ENCODE measurements around the gene CD99.

Gene CD99, protein sequence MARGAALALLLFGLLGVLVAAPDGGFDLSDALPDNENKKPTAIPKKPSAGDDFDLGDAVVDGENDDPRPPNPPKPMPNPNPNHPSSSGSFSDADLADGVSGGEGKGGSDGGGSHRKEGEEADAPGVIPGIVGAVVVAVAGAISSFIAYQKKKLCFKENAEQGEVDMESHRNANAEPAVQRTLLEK

DNA sequence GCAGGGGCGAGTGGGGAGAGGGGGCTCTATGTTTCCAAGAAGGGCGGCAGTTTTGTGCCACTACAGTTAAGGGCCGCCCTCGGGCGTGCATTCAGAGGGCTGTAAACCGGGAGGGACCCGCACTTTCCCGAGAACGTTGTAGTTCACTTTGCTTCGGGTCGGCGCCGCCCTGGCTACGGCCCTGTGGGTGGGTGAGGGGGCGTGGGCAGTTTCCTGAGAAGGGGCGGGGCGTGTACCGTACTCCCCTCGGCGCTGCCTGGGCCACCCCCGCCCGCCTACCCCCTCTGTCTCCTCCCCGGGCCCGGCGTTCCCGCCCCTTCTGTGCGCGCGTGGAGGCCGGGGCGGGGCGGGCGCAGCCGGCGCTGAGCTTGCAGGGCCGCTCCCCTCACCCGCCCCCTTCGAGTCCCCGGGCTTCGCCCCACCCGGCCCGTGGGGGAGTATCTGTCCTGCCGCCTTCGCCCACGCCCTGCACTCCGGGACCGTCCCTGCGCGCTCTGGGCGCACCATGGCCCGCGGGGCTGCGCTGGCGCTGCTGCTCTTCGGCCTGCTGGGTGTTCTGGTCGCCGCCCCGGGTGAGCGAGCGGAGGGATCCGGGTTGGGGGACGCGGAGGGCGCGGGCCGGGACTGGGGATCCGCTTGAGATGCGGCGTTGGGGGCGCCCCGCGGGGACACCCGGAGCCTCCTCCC is at the start of gene CD99:
TSS of gene CD99 (plus strand) at position 440 of the 687 bp plus-strand sequence. CDS start at position 506, 66 bp downstream.
- DNase-seq (ENCODE audit: low read depth), result peak; percentile 78

DNA sequence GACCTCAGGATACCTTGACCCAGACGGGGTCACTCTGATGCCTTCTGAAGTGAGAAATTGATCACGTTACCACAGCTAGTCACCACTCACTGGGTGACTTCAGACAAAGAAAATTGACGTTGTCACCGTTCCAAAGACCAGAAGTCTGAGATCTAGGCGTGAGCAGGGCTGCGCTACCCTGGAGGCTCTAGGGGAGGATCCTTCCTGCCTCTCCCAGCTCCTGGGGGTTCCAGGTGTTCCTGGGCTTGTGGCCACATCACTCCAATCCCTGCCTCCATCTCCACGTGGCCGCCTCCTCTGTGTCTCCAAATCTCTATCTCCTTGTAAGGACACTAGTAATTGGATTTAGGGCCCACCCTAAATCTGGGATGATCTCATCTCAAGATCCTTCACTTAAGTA is 48.9 kb upstream of the CD99 start:
- no peak for DNase-seq (ENCODE audit: low read depth)

DNA sequence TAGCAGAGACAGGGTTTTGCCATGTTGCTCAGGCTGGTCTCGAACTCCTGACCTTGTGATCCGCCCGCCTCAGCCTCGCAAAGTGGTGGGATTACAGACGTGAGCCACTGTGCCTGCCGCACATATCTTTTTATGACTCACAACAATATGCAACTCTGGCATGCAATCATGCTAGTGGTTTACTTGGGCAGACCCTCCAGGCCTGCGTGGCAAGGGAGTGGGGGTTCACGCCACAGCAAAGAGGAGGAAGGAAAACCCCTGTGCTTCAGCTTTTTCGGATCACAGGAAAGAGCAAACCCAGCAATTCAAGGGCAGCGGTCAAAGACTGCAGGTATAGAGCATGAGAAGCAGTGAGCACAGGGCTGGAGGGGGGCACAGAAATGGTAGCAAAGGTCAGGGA is 48.3 kb upstream of the CD99 start:
- DNase-seq (ENCODE audit: low read depth), result no peak

DNA sequence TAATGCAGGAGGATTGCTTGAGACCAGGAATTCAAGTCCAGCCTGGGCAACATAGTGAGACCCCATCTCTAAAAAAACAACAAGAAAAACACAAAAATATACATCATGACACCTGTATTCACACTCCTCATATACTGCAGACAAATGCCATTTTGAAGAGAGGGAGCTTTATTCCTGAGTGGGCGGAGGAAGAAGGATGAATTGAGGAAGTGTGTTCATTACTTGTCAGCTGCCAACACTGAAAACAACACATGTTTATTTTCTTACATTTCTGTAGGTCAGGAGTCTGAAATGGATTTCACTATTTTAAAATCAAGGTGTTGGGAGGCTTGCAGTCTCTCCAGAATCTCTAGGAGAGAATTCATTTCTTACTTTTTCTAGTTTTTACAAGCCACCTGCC is 47.2 kb upstream of the CD99 start:
- DNase-seq (ENCODE audit: low read depth), result no peak

DNA sequence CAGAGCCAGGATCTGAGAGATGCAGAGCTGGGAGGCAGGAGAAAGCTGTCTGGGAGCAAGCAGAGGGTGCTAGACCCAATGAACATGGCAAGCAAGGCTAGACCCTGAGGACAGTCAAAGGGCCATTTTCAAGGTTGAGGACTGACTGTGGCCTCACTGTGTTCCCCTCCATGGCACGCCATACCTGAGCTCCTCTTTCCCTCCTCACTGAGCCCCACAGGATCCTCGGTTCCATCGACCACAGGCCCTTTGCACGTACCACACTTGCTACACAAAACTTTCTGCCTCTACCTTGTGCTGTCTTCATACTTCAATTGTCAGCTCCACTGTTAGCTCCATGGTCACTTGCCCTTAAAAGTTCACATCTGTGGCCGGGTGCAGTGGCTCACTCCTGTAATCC is 45.5 kb upstream of the CD99 start:
- no peak for DNase-seq (ENCODE audit: low read depth)

DNA sequence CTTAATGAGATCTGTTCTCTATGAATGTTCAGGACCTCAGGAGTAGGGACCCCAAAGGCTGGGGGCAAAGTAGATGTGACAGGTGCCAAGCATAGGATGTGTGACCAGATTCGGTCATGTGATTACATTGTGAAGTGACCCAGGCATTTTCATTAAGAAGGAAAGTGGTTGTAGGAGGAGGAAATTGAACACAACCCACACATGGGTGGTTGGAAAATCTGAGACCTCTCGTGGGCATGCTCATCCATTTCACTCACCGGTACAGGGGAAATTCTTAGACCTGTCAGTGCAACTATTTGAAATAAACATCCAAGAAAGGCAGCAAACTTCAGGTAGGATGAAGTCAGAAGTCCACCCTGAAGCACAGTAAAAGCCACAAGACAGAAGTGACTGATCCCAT is 43.5 kb upstream of the CD99 start:
- DNase-seq (ENCODE audit: low read depth), result no peak

DNA sequence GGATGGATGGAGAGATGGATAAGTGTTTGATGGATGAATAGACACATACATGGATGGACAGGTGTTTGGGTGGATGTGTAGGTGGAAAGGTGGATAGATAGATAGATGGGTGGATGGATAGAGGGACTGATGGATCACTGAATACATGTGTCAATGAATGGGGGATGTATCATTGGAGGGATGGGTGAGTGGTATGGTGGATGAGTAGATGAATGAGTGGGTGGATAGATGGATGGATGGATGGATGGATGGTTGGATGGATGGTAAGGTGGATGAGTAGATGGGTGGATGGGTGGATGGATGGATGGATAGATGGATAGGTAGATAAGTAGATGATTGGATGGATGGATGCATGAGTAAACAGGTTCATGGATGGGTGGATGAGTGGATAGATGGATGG is 41.1 kb upstream of the CD99 start:
- DNase-seq (ENCODE audit: low read depth), result no peak

DNA sequence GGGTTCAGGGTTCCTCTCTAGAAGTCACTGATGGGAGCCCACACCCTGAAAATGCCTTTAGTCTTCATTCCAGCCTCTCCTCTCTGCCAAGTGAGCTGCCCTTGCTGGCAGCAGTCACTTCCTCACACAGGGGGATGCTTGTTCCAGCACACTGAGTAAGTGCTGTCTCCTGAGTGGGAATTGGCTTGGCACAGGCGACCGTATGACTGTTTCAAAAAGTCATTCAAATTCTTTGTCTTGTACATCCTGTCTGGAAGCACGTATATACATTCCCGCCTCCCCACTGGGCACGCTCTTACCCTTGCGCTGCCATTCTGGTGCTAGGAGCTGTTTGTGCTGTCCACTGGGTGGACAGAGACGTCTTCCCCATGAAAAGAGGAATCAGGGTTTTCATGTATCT is 40.2 kb upstream of the CD99 start:
- no peak for DNase-seq (ENCODE audit: low read depth)

DNA sequence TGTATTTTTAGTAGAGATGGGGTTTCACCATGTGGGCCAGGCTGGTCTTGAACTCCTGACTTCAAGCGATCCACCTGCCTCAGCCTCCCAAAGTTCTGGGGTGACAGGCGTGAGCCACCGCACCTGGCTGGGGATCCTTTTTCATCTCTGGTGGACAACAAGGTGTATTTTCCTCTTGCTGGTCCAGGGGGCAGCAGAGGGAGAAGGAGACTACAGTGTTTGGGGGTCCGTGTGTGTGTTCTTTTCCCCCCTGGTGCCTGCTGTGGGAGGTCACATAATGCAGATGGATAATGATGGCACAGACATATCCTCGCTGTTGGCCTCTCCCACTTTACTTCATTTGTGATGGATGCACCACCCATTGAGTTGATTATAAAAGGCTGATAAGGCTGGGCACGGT is 39.0 kb upstream of the CD99 start:
- DNase-seq (ENCODE audit: low read depth), result no peak

DNA sequence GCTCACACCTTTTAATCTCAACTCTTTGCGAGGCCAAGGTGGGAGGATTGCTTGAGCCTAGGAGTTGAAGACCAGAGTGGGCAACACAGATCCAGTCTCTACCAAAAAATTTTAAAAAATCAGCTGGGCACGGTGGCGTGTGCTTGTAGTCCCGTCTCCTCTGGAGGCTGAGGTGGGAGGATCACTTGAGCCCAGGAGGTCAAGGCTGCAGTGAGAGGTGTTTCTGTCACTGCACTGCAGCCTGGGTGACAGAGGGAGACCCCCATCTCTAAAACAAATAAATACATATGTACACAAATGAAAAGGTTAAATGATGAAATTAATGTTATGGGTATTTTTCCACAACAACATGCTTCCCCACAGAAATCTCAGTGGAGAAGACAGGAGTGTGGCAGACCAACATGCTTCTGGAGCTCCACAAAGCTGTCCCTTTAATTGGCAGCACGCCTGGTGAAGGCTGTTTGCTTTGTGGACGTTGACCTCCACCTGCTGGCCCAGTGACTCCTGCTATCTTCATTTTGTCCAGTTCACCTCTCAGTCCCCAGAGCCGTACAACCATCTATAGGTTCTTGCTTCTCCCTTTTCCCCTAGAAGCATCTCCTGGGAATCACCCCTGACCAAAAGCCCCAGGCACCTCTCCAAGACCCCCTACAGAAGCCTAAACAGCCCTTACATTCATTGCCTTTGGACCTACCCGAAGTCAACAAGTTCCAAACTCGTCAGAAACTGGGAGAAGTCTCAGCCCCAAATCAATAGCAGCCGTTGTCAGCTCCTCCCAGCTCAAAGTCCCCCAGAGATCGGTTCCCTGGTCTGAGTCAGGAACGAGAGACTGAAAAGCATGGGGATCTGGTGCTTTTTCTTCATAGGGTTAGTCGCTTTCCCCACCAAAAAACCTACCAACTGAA is 36.4 kb upstream of the CD99 start:
- no peak for DNase-seq (ENCODE audit: low read depth)

DNA sequence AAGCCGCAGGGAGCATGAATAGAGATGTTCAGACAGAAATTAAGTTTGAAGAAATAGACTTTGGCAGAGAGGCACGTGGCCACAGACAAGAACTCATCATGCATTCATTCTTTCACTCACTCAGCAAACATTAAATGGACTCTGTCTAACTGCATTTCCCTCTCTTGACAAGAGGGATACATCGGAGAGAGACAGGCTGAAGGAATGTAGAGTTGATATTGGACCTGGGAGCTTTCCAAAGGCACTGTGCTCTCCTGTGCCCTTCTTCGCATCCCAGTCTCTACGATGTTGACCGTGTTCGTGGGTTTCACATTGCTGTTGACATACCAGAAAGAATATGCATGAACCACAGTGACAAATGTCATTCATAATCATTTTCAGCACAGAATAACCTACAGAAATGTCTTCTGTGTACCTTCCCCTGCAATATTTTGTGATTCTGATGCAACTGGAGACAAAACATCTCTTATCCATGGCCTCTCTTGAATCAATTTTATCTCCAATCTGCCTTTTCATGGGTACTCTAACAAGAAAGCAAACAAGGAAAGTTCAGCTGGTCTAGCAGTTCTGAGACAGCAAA is 34.7 kb upstream of the CD99 start:
- no peak for DNase-seq (ENCODE audit: low read depth)

DNA sequence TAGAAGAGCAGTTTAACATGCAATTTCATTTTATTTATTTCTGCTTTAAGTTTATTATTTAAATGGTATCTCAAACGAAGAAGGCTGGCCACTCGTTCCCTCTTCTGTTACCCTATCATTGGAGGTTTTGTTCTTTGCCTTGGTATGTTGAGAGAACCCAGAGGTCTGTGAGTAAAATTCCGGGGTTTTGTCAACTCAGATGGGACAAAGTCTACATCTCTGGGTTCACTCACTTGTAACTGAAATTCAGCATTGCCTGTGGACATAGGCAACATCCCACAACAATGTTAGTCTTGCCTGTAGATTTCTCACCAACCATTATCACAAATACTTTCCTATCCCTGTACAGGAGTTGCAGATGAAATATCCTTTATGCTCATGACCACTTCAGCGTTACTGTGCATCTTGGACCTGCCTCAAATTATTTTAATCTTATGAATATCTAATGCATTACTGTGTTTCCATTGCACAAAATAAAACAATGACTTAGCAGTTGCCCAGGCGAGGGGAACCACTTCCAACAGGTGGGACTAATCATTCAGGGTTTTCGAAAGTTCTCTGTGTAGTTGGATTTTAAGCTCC is 33.5 kb upstream of the CD99 start:
- DNase-seq (ENCODE audit: low read depth), result no peak

DNA sequence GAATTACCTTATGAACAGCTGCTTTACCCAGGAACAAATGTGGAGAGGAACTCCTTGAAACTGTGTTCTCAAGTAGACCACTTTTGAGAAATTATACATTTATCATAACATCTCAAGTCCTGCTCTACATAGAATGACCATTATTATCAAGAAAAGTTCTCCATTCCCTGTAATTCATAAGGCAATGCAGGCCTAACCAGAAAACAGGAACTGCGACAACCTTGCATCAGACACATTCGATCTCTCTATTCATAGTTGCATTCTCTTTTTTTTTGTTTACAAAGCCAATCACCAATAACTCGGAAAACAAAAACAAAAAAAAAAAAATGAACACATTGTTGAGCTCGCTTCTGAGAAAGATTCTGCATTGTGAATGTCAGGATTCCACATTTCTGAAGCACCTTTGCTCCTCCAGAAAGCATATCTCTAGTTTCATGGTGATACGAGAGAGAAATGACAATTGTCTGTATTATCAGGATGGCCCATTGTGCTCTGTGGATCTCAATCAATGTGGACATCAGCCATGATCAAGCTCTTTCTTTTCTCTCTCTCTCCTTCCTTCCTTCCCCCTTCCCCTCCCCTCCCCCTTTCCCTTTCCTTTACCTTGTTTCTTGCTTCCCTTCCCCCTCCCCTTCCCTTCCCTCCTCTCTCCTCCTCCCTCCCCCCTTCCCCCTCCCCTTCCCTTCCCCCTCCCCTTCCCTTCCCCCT is 32.4 kb upstream of the CD99 start:
- DNase-seq (ENCODE audit: low read depth), result peak; percentile 35

DNA sequence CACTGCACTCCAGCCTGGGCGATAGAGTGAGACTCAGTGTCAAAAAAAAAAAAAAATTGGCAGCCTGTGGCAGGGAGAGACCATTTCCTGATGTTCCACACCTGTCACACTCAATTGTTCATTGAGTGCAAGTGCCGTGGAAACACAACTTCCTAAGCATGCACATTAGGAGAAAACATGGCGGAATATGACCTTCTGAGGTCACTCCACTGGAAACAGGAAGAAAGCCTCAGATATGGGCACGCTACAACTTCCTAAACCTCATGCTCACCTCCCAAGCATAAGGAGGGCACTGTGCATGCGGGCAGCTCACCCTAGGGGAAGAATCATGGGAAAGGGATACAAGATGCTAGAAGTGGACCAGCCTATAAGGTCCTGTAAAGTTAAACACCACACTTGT is 28.5 kb upstream of the CD99 start:
- no peak for DNase-seq (ENCODE audit: low read depth)

DNA sequence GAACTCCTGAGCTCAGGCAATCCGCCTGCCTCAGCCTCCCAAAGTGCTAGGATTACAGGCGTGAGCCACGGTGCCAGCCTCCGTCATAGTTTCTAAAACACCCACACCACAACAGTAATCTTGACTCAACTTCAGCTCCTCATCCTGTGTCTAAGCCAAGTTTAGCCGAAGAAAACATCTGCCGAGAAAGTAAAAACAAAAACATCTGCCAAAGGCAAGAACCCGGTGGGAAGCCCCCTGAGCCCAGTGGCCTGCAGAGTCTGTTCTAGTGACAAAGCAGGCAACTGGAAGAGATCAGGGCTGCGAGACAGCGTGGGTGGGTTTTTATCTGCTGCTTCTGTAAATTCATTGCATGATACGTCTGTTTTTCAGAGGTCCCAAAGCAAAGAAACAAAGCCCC is 26.6 kb upstream of the CD99 start:
- no peak for DNase-seq (ENCODE audit: low read depth)

DNA sequence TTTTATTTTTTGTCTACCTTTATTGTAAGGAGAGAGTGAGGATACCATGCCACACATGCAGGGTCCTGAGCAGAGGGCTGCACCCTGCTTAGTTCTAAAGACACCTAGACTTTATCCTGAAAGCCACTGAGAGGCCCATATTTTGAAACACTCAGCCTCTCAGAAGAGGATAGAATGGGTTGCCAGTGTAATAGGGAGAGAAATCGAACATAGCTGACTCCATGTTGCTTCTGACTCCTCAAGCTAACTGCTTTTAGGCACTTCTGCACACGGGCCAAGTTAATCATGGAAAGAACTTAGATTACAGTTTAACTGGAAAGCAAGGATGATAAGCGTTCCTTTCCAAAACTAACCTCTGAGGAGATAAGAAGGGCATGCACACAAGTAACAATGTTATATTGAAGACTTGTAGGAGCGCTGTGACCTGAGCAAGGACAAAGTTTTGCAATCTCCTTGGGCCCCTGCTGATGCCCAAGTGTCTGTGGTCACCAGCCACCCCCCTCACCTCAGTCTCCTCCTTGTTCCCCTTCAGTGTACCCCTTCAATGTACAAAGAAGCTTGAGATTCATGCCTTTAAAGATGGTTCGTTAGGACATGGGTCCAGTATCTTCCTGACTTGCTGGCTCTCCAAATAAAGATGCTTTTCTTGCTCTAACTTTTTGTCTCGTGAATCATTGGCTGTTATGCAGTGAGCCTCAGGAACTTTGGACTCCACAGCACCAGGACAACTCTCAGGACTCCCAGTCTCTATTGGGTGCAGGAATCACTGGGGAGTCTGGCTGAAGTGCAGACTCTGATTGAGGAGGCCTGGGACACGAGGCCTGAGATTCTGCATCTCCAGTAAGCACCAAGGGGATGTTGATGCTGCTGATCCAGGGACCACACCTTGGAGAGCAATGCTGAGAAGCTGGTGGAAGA is 25.4 kb upstream of the CD99 start:
- no peak for DNase-seq (ENCODE audit: low read depth)

DNA sequence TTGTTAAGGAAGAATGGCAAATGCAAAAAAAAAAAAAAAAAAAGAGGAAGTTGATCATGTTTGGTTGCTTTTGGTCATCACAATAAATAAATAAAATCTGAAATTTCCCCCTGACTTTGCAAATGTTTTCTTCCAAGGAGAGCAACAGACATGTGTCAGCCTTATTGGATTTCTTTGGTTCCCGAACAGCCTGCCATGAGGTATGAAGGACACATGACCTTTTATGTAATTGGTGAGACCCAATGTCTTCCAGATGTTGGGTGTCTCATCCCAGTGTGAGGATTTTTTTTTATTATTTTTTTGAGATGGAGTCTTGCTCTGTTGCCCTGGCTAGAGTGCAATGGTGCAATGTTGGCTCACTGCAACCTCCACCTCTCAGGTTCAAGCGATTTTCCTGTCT is 24.6 kb upstream of the CD99 start:
- DNase-seq (ENCODE audit: low read depth), result no peak

DNA sequence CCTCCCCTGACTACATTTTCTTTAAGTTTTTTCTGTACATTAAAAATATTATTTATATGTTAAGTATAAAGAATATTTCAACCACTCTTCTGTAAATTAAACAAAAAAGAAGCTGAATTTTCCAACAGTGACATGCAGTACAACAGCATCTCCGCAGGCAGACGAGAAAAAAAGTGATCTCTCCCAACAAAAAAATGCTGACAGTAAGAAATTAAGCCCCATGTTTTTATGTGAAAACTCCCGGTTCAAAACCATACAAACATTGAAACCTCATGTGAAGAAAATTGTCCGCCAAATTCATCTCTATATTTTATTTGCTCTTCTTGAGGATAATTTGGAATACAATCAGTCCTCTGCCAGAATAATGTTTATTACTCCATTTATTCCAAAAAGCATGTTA is 20.1 kb upstream of the CD99 start:
- DNase-seq (ENCODE audit: low read depth), result no peak

DNA sequence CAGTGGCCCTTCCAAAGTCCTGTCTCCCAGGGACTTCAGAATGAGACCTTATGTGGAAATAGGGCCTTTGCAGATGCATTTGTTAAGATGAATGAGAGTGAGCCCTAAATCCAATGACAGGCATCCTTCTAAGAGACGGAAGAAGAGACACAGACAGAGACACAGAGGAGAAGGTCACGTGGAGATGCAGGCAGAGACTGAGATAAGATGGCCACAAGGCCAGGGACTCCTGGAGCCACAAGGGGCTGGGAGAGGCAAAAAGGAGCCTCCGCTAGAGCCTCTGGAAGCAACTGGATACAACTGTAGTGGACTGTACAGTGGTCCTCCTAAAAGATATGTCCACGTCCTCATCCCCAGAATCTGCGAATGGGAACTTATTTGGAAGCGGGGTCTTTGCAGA is 19.0 kb upstream of the CD99 start:
- DNase-seq (ENCODE audit: low read depth), result no peak

DNA sequence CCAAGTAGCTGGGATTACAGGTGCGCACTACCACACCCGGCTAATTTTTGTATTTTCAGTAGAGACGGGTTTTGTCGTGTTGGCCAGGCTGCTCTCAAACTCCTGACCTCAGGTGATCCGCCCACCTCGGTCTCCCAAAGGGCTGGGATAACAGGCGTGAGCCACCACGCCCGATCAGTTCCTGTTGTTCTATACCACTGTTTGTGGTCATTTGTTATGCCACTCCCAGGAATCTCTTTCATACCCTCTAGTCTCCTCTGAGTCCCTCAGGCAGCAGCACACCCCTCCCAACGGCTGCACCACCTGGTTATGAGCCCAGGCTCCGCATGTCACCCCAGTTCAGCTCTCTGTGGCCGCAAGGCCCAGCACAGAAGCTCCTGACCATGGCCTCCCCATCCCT is 17.5 kb upstream of the CD99 start:
- DNase-seq (ENCODE audit: low read depth), result no peak
